RWPE2 (cell line): Measurements from ENCODE around the gene MTRF1L.

Source experiments
- ATAC-seq: fragments of 200-7000 bp; cut with Tn5 transposase; 3 replicates; pipeline ENCODE4 v1.9.1; 2021; ENCODE audit warnings: low read depth
- DNase-seq: peaks from one replicate; pipeline ENCODE4 v3.0.0-alpha.2; 2020; ENCODE audit warnings: low spot score
- H3K27ac ChIP-seq: fragments of 450-650 bp; 2 replicates; pipeline ENCODE4 v1.5.1; 2017; ENCODE audit warnings: mild to moderate bottlenecking; ENCODE audit not compliant: poor library complexity, severe bottlenecking
- H3K27me3 ChIP-seq: fragments of 250-450 bp; sonication (Bioruptor Pico); 2 replicates; pipeline ENCODE4 v1.5.1; 2021; ENCODE audit warnings: mild to moderate bottlenecking, moderate library complexity; ENCODE audit not compliant: insufficient read depth, poor library complexity, severe bottlenecking
- H3K36me3 ChIP-seq: fragments of 250-450 bp; sonication (Bioruptor Pico); 2 replicates; pipeline ENCODE4 v1.5.1; 2020; ENCODE audit warnings: low read depth, mild to moderate bottlenecking, moderate library complexity
- H3K4me1 ChIP-seq: fragments of 250-450 bp; sonication (Bioruptor Pico); 2 replicates; pipeline ENCODE4 v1.5.1; 2021; ENCODE audit warnings: mild to moderate bottlenecking, moderate library complexity; ENCODE audit not compliant: insufficient read depth, poor library complexity, severe bottlenecking
- H3K4me3 ChIP-seq: fragments of 250-450 bp; sonication (Bioruptor Pico); 2 replicates; pipeline ENCODE4 v1.5.1; 2021; ENCODE audit warnings: mild to moderate bottlenecking, moderate library complexity; ENCODE audit not compliant: severe bottlenecking
- H3K9me3 ChIP-seq: fragments of 250-450 bp; sonication (Bioruptor Pico); 2 replicates; pipeline ENCODE4 v1.5.1; 2021; ENCODE audit warnings: mild to moderate bottlenecking, moderate library complexity; ENCODE audit not compliant: severe bottlenecking
- CTCF ChIP-seq: fragments of 450-650 bp; IDR thresholded peaks from one replicate; pipeline ENCODE4 v1.5.1; 2017; ENCODE audit warnings: mild to moderate bottlenecking, moderate library complexity; ENCODE audit not compliant: poor library complexity, severe bottlenecking

MTRF1L gene

DNA sequence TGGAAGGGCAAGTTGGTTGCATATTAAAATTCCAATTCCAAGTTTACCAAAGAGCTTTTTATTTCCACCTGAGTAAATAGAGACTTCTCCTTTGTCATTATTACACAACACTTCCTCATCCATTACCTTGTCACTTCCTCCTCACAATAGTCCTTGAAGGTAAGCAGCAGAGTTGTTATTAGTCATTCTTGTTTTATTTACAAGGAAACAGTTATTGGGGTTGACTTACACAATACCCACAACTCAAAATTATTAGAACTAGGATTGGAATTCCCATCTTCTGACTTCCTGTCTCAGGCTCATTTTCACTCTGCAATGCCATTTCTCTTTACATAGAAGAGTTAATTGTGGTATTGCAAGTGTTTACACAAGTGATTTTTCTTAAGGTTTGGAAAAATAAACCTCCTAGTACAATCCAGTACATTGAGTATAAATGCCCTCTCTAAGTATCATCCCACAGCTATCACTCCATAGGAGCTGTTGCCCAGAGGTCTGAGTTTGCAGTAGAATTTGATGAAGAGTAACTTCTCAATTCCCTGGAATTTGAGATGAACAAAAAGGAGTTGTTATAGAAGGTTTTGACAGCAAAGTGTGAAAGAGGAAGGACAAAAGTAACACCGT is 28.9 kb upstream of the MTRF1L start:
- Histone ChIP-seq H3K27me3 (no peaks in the 10 kb centered on the region), H3K36me3 (no peaks in the 10 kb centered on the region), H3K4me1 (peaks cover 16% of the 10 kb centered on the region), H3K9me3 (no peaks in the 10 kb centered on the region), H3K4me3 (no peak overlapping the region), H3K27ac (peak overlapping the region; percentile 88)
- TF ChIP-seq CTCF = no peak
- peak; percentile 90 for ATAC-seq
- DNase-seq = no peak

GRCh38 chr6:153028963-153029362 is 26.5 kb upstream of the MTRF1L start:
- no peak for ATAC-seq
- Histone ChIP-seq H3K27ac (no peak overlapping the region), H3K36me3 (no peaks in the 10 kb centered on the region), H3K27me3 (no peaks in the 10 kb centered on the region), H3K9me3 (no peaks in the 10 kb centered on the region), H3K4me1 (peaks cover 16% of the 10 kb centered on the region), H3K4me3 (no peak overlapping the region)
- no peak for TF ChIP-seq CTCF
- no peak for DNase-seq

DNA sequence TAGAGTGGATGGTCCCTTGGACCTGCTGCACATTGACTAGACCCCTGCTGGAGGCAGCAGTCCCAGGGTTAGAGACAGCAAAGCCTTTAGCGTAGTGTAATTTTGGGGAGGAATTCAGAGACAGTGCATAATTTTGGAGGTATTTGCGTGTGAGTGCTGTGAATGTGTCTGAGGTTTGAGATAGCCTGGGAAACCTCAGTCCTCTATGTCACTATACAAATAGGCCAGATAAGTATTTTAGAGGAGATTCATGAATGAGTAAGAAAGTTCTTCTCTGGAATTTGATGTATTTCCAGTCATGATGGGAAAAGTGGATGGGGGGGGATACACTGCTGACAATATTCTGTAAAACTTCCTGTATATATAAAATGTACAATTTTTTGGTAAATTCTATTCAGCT is 25.8 kb upstream of the MTRF1L start:
- ATAC-seq = no peak
- H3K36me3 ChIP-seq = no peaks in the 10 kb centered on the region; the same call in 1 of the 2 replicates
- H3K27me3 ChIP-seq = no peaks in the 10 kb centered on the region
- no peaks in the 10 kb centered on the region for H3K9me3 ChIP-seq
- DNase-seq = no peak
- H3K27ac ChIP-seq = no peak overlapping the region
- peaks cover 16% of the 10 kb centered on the region for H3K4me1 ChIP-seq
- no peak overlapping the region for H3K4me3 ChIP-seq
- TF ChIP-seq CTCF = no peak

DNA sequence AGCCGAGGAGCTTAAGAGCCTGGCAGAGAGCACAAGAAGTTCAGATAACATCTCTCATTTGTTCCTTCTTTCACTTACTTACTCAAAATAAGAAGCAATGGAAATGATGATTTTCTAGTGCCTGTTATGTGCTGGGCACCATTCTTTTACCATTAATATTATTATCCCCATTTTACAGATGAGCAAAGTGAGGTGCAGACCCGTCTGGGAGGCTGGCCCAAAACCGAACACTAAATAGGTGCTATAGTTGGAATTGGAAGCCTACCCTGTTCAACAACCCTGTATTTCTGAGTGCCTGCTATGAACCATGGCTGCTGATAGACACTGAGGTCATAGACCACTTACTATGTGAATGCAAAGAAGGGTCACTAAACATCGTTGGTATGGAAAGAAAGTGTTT is 25.0 kb upstream of the MTRF1L start:
- no peak overlapping the region for H3K27ac ChIP-seq
- no peak overlapping the region for H3K4me3 ChIP-seq
- H3K27me3 ChIP-seq = no peaks in the 10 kb centered on the region
- peaks cover 16% of the 10 kb centered on the region for H3K4me1 ChIP-seq
- no peaks in the 10 kb centered on the region; the same call in 1 of the 2 replicates for H3K36me3 ChIP-seq
- DNase-seq (no peak), ATAC-seq (no peak)
- TF ChIP-seq CTCF = no peak
- H3K9me3 ChIP-seq = no peaks in the 10 kb centered on the region

DNA sequence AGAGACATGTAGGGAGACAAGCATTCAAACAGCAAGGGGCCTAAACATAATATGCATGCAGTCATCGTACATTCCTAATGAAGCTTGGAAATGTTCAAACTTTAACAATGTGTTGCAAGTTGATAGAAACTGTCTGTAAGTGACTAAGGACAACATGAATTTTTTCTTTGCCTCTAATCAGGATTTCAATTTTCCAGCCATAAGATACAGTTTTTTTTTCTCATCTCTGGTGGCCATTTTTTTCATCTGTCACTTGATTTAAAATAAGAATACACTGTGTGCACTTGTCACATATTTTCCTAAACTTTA is 22.2 kb upstream of the MTRF1L start:
- Histone ChIP-seq H3K27ac (no peak overlapping the region), H3K27me3 (no peaks in the 10 kb centered on the region), H3K36me3 (peaks cover 6% of the 10 kb centered on the region; the same call in 1 of the 2 replicates), H3K4me1 (no peaks in the 10 kb centered on the region), H3K4me3 (no peak overlapping the region), H3K9me3 (no peaks in the 10 kb centered on the region)
- DNase-seq (no peak), ATAC-seq (no peak)
- TF ChIP-seq CTCF = peak; percentile 59
